ENCODE measurements around the gene SMIM7.

GRCh38 chr19:16607819-16608218, 52.1 kb downstream of the SMIM7 start:
- no peak for TF ChIP-seq CTCF (IDR thresholded peaks at IDR 0.05; ENCODE audit: low read depth, low read length, poor library complexity, severe bottlenecking)
- no peak for TF ChIP-seq EZH2phosphoT487 (IDR thresholded peaks at IDR 0.05; ENCODE audit: borderline replicate concordance, low read length)
